Osteoblast (primary cell): ENCODE data around the gene ITSN1. TPM values are rescaled to one million over a fixed set of nuclear protein-coding genes. Genes with fewer than 3 reads are reported as not detected.
A peak's percentile ranks its signal among the peaks of the same experiment; 100 is the strongest.

Experiments used
- DNase-seq: peaks from one replicate; pipeline ENCODE4 v3.0.0; 2011; ENCODE audit warnings: low spot score, mixed read lengths; ENCODE audit not compliant: insufficient read length; ENCODE audit errors: missing footprints
- H2AFZ ChIP-seq: 2 replicates; pipeline ENCODE4 v1.6.0; 2011; ENCODE audit warnings: mild to moderate bottlenecking, low read length
- H3K27ac ChIP-seq: 2 replicates; pipeline ENCODE4 v1.5.1; 2011; ENCODE audit warnings: mild to moderate bottlenecking, low read depth, low read length, moderate library complexity
- H3K27me3 ChIP-seq: 2 replicates; pipeline ENCODE4 v1.6.0; 2012; ENCODE audit warnings: mild to moderate bottlenecking, control low read depth, inconsistent platforms, low read length, moderate library complexity; ENCODE audit not compliant: insufficient read depth
- H3K36me3 ChIP-seq: 2 replicates; pipeline ENCODE4 v1.5.1; 2011; ENCODE audit warnings: mild to moderate bottlenecking, low read length, control low read depth, moderate library complexity; ENCODE audit not compliant: insufficient read depth
- H3K4me1 ChIP-seq: 2 replicates; pipeline ENCODE4 v1.5.1; 2011; ENCODE audit warnings: mild to moderate bottlenecking, low read length, control low read depth, moderate library complexity; ENCODE audit not compliant: insufficient read depth
- H3K4me2 ChIP-seq: 2 replicates; pipeline ENCODE4 v1.6.0; 2011; ENCODE audit warnings: mild to moderate bottlenecking, low read length; ENCODE audit not compliant: insufficient read depth
- H3K4me3 ChIP-seq: fragments of 200-600 bp; sonication (generic); 3 replicates; pipeline ENCODE4 v1.5.1; 2012; ENCODE audit warnings: mild to moderate bottlenecking, low read length, inconsistent platforms; ENCODE audit not compliant: insufficient read depth
- H3K79me2 ChIP-seq: 2 replicates; pipeline ENCODE4 v1.6.0; 2012; ENCODE audit warnings: mild to moderate bottlenecking, low read length, control low read depth, inconsistent platforms; ENCODE audit not compliant: insufficient read depth
- H3K9me3 ChIP-seq: 2 replicates; pipeline ENCODE4 v1.5.1; 2011; ENCODE audit warnings: low read depth, low read length, control low read depth
- H4K20me1 ChIP-seq: 2 replicates; pipeline ENCODE4 v1.6.0; 2012; ENCODE audit warnings: mild to moderate bottlenecking, low read length, control low read depth; ENCODE audit not compliant: insufficient read depth
- total RNA-seq: library from RNA; depleted of rRNA; stranded (reverse); fragments of >200 nt; gene quantifications from 2 replicates; pipeline ENCODE4 v1.2.3, GENCODE V29; 2012
- TF ChIP-seq, protein P1 (sequence below): IDR thresholded peaks from 2 replicates; pipeline ENCODE4 v1.5.1; 2011; ENCODE audit warnings: mild to moderate bottlenecking, low read depth, low read length, moderate library complexity; ENCODE audit errors: extremely low read depth

Gene ITSN1
- total RNA-seq, 1 donor = 42.7 TPM

DNA sequence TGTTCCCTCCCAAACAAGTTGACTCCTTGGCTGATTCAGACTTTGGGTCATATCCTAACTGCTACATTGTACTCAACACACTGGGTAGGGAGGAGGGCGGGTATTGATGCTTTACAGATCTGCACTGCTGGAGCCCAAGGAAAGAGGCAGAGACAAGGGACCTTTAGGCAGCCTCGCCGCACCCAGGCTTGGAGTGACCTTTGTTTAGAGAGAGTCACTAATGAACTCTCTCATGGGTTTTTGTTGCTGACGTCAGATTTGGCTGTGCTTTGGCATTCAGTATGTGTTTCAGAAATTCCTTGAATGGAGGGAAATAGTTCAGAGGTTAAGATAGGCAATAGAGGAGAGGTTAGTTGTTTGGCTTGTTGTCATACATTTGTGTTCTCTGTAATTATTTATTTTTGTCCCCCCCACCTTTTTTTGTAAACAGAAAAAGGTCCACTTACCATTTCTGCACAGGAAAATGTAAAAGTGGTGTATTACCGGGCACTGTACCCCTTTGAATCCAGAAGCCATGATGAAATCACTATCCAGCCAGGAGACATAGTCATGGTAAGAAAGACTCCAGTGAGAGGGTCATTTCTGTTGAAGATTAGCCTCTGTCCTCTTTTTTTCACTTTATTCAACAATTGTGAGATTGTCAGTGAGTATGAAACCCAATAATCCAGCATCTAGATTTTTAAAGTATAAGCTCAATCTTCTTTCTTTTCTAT is 157.2 kb downstream of the ITSN1 start:
- Histone ChIP-seq H2AFZ (no peak overlapping the region), H3K4me1 (no peaks in the 10 kb centered on the region), H3K36me3 (peaks cover 13% of the 10 kb centered on the region), H3K27ac (no peak overlapping the region), H3K4me2 (no peak overlapping the region), H3K27me3 (no peaks in the 10 kb centered on the region), H3K9me3 (no peaks in the 10 kb centered on the region), H3K79me2 (no peaks in the 10 kb centered on the region), H3K4me3 (no peak overlapping the region), H4K20me1 (no peaks in the 10 kb centered on the region)
- no peak for DNase-seq
- TF ChIP-seq, protein P1, sequence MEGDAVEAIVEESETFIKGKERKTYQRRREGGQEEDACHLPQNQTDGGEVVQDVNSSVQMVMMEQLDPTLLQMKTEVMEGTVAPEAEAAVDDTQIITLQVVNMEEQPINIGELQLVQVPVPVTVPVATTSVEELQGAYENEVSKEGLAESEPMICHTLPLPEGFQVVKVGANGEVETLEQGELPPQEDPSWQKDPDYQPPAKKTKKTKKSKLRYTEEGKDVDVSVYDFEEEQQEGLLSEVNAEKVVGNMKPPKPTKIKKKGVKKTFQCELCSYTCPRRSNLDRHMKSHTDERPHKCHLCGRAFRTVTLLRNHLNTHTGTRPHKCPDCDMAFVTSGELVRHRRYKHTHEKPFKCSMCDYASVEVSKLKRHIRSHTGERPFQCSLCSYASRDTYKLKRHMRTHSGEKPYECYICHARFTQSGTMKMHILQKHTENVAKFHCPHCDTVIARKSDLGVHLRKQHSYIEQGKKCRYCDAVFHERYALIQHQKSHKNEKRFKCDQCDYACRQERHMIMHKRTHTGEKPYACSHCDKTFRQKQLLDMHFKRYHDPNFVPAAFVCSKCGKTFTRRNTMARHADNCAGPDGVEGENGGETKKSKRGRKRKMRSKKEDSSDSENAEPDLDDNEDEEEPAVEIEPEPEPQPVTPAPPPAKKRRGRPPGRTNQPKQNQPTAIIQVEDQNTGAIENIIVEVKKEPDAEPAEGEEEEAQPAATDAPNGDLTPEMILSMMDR = no peak

DNA sequence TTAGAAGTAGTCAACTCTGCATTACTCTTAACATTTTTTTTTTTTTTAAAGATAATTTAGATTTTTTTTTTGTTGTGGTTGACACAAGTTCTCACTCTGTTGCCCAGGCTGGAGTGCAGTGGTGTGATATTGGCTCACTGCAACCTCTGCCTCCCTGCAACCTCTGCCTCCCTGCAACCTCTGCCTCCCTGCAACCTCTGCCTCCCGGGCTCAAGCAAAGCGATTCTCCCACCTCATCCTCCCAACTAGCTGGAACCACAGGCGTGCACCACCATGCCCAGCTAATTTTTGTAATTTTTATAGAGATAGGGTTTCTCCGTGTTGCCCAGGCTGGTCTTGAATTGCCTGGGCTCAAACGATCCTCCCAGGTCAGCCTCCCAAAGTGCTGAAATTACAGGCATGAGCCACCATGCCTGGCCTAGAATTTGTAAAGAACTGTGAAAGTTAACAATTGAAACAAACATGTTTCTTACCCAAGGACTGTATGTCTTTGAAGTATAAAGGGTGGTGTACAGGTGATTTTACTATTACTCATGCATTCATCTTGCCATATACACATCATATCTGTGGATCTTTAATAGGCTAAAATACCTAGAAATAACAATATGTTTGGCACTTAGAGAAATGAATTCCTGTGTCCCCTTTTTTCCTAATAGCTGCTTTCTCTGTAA is 158.6 kb downstream of the ITSN1 start:
- Histone ChIP-seq H2AFZ (no peak overlapping the region), H3K4me3 (no peak overlapping the region), H3K27me3 (no peaks in the 10 kb centered on the region), H3K36me3 (peaks cover 8% of the 10 kb centered on the region), H4K20me1 (no peaks in the 10 kb centered on the region), H3K27ac (no peak overlapping the region), H3K9me3 (no peaks in the 10 kb centered on the region), H3K4me1 (no peaks in the 10 kb centered on the region), H3K4me2 (no peak overlapping the region), H3K79me2 (no peaks in the 10 kb centered on the region)
- TF ChIP-seq, protein P1 = no peak
- no peak for DNase-seq

DNA sequence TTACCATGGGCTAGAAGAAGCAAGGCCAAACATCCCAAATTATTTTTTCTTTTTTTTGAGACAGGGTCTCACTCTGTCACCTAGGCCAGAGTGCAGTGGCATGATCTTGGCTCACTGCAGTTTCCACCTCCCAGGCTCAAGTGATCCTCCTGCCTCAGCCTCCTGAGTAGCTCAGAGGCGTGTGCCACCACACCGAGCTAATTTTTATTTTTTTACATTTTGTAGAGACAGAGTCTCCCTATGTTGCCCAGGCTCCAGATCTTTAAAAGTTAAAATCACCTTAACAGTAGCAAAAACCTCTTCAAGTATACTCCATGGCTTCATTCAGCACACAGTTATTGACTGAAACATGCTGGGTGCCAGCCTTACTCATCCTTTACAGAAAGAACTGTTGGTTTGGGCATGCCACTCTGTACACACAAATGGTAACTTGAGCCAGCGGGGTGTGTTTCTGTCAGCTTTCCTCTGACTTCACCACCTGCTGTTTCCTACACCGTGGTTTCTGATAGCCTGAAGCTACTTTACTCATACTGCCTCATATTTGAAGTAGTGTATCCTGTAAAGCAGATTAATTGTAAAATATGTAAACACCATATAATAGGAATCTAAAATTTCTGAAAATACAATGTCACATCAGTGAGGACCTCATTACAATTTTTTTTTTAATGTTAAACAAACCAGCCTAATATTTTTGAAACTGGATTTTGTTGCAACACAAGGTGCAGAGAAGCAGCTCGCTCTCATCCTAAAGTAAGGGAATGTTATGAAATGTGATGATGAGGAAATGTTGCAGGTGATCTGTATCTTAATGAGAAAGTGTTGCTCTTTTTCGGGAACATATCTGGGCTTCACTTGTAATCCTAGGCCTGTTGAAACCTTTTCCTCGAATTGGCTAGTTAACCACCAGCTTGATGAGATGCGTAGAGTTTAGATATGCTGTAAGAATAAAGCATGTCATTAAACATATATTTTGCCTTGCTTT is 159.4 kb downstream of the ITSN1 start:
- Histone ChIP-seq H4K20me1 (no peaks in the 10 kb centered on the region), H3K27me3 (no peaks in the 10 kb centered on the region), H3K79me2 (no peaks in the 10 kb centered on the region), H3K4me2 (no peak overlapping the region), H3K4me3 (no peak overlapping the region), H3K27ac (no peak overlapping the region), H3K9me3 (no peaks in the 10 kb centered on the region), H3K4me1 (no peaks in the 10 kb centered on the region), H2AFZ (no peak overlapping the region), H3K36me3 (peaks cover 8% of the 10 kb centered on the region)
- peak; percentile 75 for DNase-seq
- TF ChIP-seq, protein P1 = no peak
